ENCODE measurements around the gene PRKN.

The PRKN gene

GRCh38 chr6:162249907-162250642 lies 477.5 kb downstream of the PRKN start:
- Histone ChIP-seq H3K4me3 (ENCODE audit: low read depth, low read length) (no peak overlapping the region), H3K27ac (no peak overlapping the region), H3K36me3 (no peaks in the 10 kb centered on the region), H3K9me3 (ENCODE audit: severe bottlenecking) (no peaks in the 10 kb centered on the region), H3K27me3 (ENCODE audit: insufficient read depth, low read depth, severe bottlenecking) (no peaks in the 10 kb centered on the region)
- DNase-seq = no peak
- TF ChIP-seq CTCF (IDR thresholded peaks at IDR 0.05; ENCODE audit: low read depth, low read length) = no peak

- no peak for DNase-seq
- Histone ChIP-seq H3K36me3 (no peaks in the 10 kb centered on the region), H3K27ac (no peak overlapping the region), H3K4me3 (ENCODE audit: low read depth, low read length) (no peak overlapping the region), H3K27me3 (ENCODE audit: insufficient read depth, low read depth, severe bottlenecking) (no peaks in the 10 kb centered on the region), H3K9me3 (ENCODE audit: severe bottlenecking) (no peaks in the 10 kb centered on the region)
- no peak for TF ChIP-seq CTCF (IDR thresholded peaks at IDR 0.05; ENCODE audit: low read depth, low read length)
Observed at GRCh38 chr6:162245830-162246420, 481.6 kb downstream of the PRKN start.

GRCh38 chr6:162244031-162244430 lies 483.5 kb downstream of the PRKN start:
- no peaks in the 10 kb centered on the region for H3K9me3 ChIP-seq (ENCODE audit: severe bottlenecking)

GRCh38 chr6:162242915-162243314 lies 484.7 kb downstream of the PRKN start:
- no peak for TF ChIP-seq CTCF (IDR thresholded peaks at IDR 0.05; ENCODE audit: low read depth, low read length)

More at GRCh38 chr6:162244031-162244430, 483.5 kb downstream of the PRKN start:
- no peak for DNase-seq
- Histone ChIP-seq H3K36me3 (no peaks in the 10 kb centered on the region), H3K27ac (no peak overlapping the region), H3K27me3 (ENCODE audit: insufficient read depth, low read depth, severe bottlenecking) (no peaks in the 10 kb centered on the region), H3K4me3 (ENCODE audit: low read depth, low read length) (no peak overlapping the region)
- TF ChIP-seq CTCF (IDR thresholded peaks at IDR 0.05; ENCODE audit: low read depth, low read length) = no peak

GRCh38 chr6:162239330-162239729 lies 488.2 kb downstream of the PRKN start:
- no peak for DNase-seq
- H3K4me3 ChIP-seq (ENCODE audit: low read depth, low read length) = no peak overlapping the region
- no peak overlapping the region for H3K27ac ChIP-seq
- TF ChIP-seq CTCF (IDR thresholded peaks at IDR 0.05; ENCODE audit: low read depth, low read length) = no peak
- H3K9me3 ChIP-seq (ENCODE audit: severe bottlenecking) = no peaks in the 10 kb centered on the region
- no peaks in the 10 kb centered on the region for H3K27me3 ChIP-seq (ENCODE audit: insufficient read depth, low read depth, severe bottlenecking)
- H3K36me3 ChIP-seq = no peaks in the 10 kb centered on the region

More at GRCh38 chr6:162242915-162243314, 484.7 kb downstream of the PRKN start:
- no peak overlapping the region for H3K4me3 ChIP-seq (ENCODE audit: low read depth, low read length)
- no peak for DNase-seq
- no peaks in the 10 kb centered on the region for H3K36me3 ChIP-seq
- H3K9me3 ChIP-seq (ENCODE audit: severe bottlenecking) = no peaks in the 10 kb centered on the region
- no peak overlapping the region for H3K27ac ChIP-seq
- no peaks in the 10 kb centered on the region for H3K27me3 ChIP-seq (ENCODE audit: insufficient read depth, low read depth, severe bottlenecking)
